Smooth muscle cell (in vitro differentiated cells): ENCODE data around the gene HLCS. TPM values are rescaled to one million over a fixed set of nuclear protein-coding genes. Genes with fewer than 3 reads are reported as not detected.
A peak's percentile ranks its signal among the peaks of the same experiment; 100 is the strongest.

Source experiments
- DNase-seq: peaks from one replicate; lab custom pipeline; 2025; ENCODE audit not compliant: unreplicated experiment; lab: John Stamatoyannopoulos, UW
- H2AFZ ChIP-seq: fragments of 200-600 bp; sonication (generic); 2 replicates; pipeline ENCODE4 v1.6.0; 2016; ENCODE audit warnings: antibody characterized with exemption, low read depth, mild to moderate bottlenecking
- H3F3A ChIP-seq: fragments of 200-600 bp; sonication (generic); 2 replicates; pipeline ENCODE4 v1.6.0; 2017; ENCODE audit warnings: antibody characterized with exemption, low read depth
- H3K27ac ChIP-seq: fragments of 200-600 bp; sonication (generic); 2 replicates; pipeline ENCODE4 v1.5.1; 2016; ENCODE audit warnings: low read depth, mild to moderate bottlenecking
- H3K27me3 ChIP-seq: fragments of 200-600 bp; sonication (generic); 2 replicates; pipeline ENCODE4 v1.6.1; 2016; ENCODE audit warnings: low read depth, mild to moderate bottlenecking
- H3K36me3 ChIP-seq: fragments of 200-600 bp; sonication (generic); 2 replicates; pipeline ENCODE4 v1.5.1; 2016; ENCODE audit warnings: low read depth
- H3K4me1 ChIP-seq: fragments of 200-600 bp; sonication (generic); 2 replicates; pipeline ENCODE4 v1.5.1; 2016; ENCODE audit warnings: low read depth
- H3K4me2 ChIP-seq: fragments of 200-600 bp; sonication (generic); 2 replicates; pipeline ENCODE4 v1.6.0; 2016; ENCODE audit warnings: mild to moderate bottlenecking
- H3K4me3 ChIP-seq: fragments of 200-600 bp; sonication (generic); 2 replicates; pipeline ENCODE4 v1.5.1; 2016; ENCODE audit warnings: mild to moderate bottlenecking
- H3K79me2 ChIP-seq: fragments of 200-600 bp; sonication (generic); 2 replicates; pipeline ENCODE4 v1.6.0; 2016; ENCODE audit warnings: low read depth, mild to moderate bottlenecking
- H3K9ac ChIP-seq: fragments of 200-600 bp; sonication (generic); 2 replicates; pipeline ENCODE4 v1.6.0; 2016; ENCODE audit warnings: low read depth
- H3K9me3 ChIP-seq: fragments of 200-600 bp; sonication (generic); replicated peaks from 2 replicates; pipeline ENCODE4 v1.5.1; 2016; ENCODE audit warnings: low read depth
- H4K20me1 ChIP-seq: fragments of 200-600 bp; sonication (generic); 2 replicates; pipeline ENCODE4 v1.6.0; 2016; ENCODE audit warnings: low read depth
- WGBS: methylation state at CpG from one replicate; pipeline ENCODE4 v1.1.7; 2016; ENCODE audit warnings: low lambda C conversion rate; 5-methylcytosine and 5-hydroxymethylcytosine counted together
- polyA plus RNA-seq: library from polyadenylated mRNA; unstranded; fragments of >200 nt; fragmentation: Nextera tagmentation; extraction: Ambion mirVana; gene quantifications from 2 replicates; pipeline ENCODE4 v1.2.1, GENCODE V29; 2016
- total RNA-seq: library from RNA; depleted of rRNA; stranded (reverse); fragments of >200 nt; gene quantifications from 2 replicates; pipeline ENCODE4 v1.2.3, GENCODE V29; 2014
- TF ChIP-seq, protein P1 (sequence below): fragments of 200-600 bp; sonication (generic); IDR thresholded peaks from 2 replicates; pipeline ENCODE4 v1.5.1; 2017; ENCODE audit warnings: borderline replicate concordance, mild to moderate bottlenecking, antibody characterized with exemption; ENCODE audit not compliant: insufficient read depth, poor library complexity, severe bottlenecking

HLCS gene
- total and polyA plus RNA-seq, 2 experiments from 2014 or later = 7.5 to 20.6 TPM

GRCh38 chr21:36749935-36750575 is 216.4 kb downstream of the HLCS start:
- Histone ChIP-seq H2AFZ (no peak overlapping the region), H3K9me3 (no peaks in the 10 kb centered on the region), H3F3A (no peaks in the 10 kb centered on the region), H3K4me3 (no peak overlapping the region), H3K36me3 (no peaks in the 10 kb centered on the region), H3K4me1 (peaks cover 49% of the 10 kb centered on the region), H3K27me3 (peaks cover 30% of the 10 kb centered on the region), H3K27ac (peak overlapping the region; percentile 76), H4K20me1 (no peaks in the 10 kb centered on the region), H3K4me2 (peak overlapping the region; percentile 71), H3K9ac (peak overlapping the region; percentile 84), H3K79me2 (no peaks in the 10 kb centered on the region)
- no peak for DNase-seq
- TF ChIP-seq, protein P1, sequence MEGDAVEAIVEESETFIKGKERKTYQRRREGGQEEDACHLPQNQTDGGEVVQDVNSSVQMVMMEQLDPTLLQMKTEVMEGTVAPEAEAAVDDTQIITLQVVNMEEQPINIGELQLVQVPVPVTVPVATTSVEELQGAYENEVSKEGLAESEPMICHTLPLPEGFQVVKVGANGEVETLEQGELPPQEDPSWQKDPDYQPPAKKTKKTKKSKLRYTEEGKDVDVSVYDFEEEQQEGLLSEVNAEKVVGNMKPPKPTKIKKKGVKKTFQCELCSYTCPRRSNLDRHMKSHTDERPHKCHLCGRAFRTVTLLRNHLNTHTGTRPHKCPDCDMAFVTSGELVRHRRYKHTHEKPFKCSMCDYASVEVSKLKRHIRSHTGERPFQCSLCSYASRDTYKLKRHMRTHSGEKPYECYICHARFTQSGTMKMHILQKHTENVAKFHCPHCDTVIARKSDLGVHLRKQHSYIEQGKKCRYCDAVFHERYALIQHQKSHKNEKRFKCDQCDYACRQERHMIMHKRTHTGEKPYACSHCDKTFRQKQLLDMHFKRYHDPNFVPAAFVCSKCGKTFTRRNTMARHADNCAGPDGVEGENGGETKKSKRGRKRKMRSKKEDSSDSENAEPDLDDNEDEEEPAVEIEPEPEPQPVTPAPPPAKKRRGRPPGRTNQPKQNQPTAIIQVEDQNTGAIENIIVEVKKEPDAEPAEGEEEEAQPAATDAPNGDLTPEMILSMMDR = no peak
- 16% methylated on average over 14 of the region's 14 CpGs for WGBS

DNA sequence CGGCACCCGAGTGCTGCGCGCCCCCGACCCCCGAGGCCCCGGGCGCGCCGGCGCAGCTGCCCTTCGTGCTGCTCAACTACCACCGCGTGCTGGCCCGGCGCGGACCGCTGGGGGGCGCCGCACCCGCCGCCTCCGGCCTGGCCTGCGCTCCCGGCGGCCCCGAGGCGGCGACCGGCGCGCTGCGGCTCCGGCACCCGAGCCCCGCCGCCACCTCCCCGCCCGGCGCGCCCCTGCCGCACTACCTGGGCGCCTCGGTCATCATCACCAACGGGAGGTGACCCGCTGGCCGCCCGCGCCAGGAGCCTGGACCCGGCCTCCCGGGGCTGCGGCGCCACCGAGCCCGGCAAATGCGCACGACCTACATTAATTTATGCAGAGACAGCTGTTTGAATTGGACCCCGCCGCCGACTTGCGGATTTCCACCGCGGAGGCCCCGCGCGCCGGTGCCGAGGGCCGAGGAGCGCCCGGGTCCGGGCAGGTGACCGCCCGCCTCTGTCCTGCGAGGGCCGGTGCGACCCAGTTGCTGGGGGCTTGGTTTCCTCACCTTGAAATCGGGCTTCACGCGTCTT is 218.6 kb downstream of the HLCS start:
- Histone ChIP-seq H3K4me1 (peaks cover 45% of the 10 kb centered on the region), H3K4me3 (peak overlapping the region; percentile 62), H3K27ac (no peak overlapping the region), H3F3A (no peaks in the 10 kb centered on the region), H3K27me3 (peaks cover 30% of the 10 kb centered on the region), H2AFZ (peak overlapping the region; percentile 53), H3K79me2 (no peaks in the 10 kb centered on the region), H4K20me1 (no peaks in the 10 kb centered on the region), H3K36me3 (no peaks in the 10 kb centered on the region), H3K4me2 (peak overlapping the region; percentile 92), H3K9me3 (no peaks in the 10 kb centered on the region), H3K9ac (peak overlapping the region; percentile 79)
- WGBS = 2% methylated on average over 41 of the region's 80 CpGs
- TF ChIP-seq, protein P1 = no peak
- DNase-seq = peak; percentile 23

DNA sequence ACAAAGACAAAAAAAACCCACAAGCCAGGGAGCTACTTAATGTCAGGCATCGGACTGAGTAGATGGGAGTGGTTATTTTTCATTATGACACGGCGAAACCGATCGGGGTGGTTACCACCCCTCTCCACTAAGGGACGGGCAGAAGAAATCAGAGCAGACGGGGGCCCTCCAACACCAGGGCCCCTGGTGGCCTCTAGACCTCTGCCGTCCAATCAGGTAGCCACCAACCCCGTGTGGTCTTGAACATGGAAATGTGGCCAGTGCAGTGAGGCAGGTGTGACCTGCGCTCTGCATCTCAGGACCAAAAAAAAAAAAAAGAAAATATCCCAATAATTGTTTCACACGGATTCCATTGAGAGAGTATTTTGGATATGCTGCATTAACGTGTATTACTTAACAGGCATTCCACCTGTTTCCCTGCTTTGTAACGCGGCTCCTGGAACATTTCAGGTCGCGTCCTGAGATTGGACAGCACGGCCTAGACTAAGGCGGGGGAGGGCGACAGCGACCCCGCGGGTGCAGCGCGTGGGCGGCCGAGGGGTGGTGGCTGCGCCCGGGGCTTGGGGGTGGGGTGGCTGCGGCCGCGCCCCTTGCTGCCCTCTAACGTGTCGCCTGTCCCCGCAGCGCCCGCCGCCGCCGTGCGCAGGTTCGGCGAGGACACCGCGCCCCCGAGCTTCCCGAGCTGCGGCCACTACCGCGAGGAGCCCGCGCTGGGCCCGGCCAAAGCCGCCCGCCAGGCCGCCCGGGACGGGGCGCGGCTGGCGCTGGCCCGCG is 219.2 kb downstream of the HLCS start:
- no peaks in the 10 kb centered on the region for H3F3A ChIP-seq
- peak overlapping the region; percentile 92 for H3K4me2 ChIP-seq
- no peaks in the 10 kb centered on the region for H3K36me3 ChIP-seq
- WGBS = 11% methylated on average over 50 of the region's 62 CpGs
- peak overlapping the region; percentile 50 for H3K4me3 ChIP-seq
- peaks cover 30% of the 10 kb centered on the region for H3K27me3 ChIP-seq
- TF ChIP-seq, protein P1 = no peak
- no peak overlapping the region for H3K27ac ChIP-seq
- H2AFZ ChIP-seq = no peak overlapping the region
- no peaks in the 10 kb centered on the region for H3K79me2 ChIP-seq
- no peaks in the 10 kb centered on the region for H4K20me1 ChIP-seq
- no peak overlapping the region for H3K9ac ChIP-seq
- H3K4me1 ChIP-seq = peaks cover 39% of the 10 kb centered on the region
- H3K9me3 ChIP-seq = no peaks in the 10 kb centered on the region
- DNase-seq = no peak
